ENCODE data around the gene FA2H.
"Not testable (repeated sequence)": the region's sequence is repeated elsewhere in the genome, so short reads cannot be mapped to it uniquely, and the experiment has no call there.

The FA2H gene

GRCh38 chr16:74793571-74793970 is 19.0 kb upstream of the FA2H start:
- WGBS, 2 experiments (ENCODE audit: insufficient coverage in 2 of 2), result 100% methylated on average over 1 of the region's 2 CpGs
- H3K4me3 ChIP-seq (ENCODE audit: extremely low read depth, insufficient read depth, low read length, poor library complexity, severe bottlenecking), result no peak overlapping the region

GRCh38 chr16:74792225-74792624 is 17.6 kb upstream of the FA2H start:
- no peaks in the 10 kb centered on the region for H3K9me3 ChIP-seq (ENCODE audit: control insufficient read depth, low read length)
- no peaks in the 10 kb centered on the region for H3K4me1 ChIP-seq (ENCODE audit: control insufficient read depth, insufficient read depth, low read length, poor library complexity, severe bottlenecking)
- no CpG with 5 or more reads among the region's 1 CpG for WGBS, 2 experiments (ENCODE audit: insufficient coverage in 2 of 2)

More at GRCh38 chr16:74793571-74793970, 19.0 kb upstream of the FA2H start:
- Histone ChIP-seq H3K36me3 (ENCODE audit: control insufficient read depth, insufficient read depth, low read length) (no peaks in the 10 kb centered on the region), H3K27ac (ENCODE audit: low read depth, low read length, severe bottlenecking) (no peak overlapping the region), H3K9me3 (ENCODE audit: control insufficient read depth, low read length) (peaks cover 3% of the 10 kb centered on the region), H3K4me1 (ENCODE audit: control insufficient read depth, insufficient read depth, low read length, poor library complexity, severe bottlenecking) (no peaks in the 10 kb centered on the region)

GRCh38 chr16:74791749-74792148 is 17.1 kb upstream of the FA2H start:
- not testable (repeated sequence) for H3K27ac ChIP-seq (ENCODE audit: low read depth, low read length, severe bottlenecking); H3K4me1 ChIP-seq (ENCODE audit: control insufficient read depth, insufficient read depth, low read length, poor library complexity, severe bottlenecking); H3K4me3 ChIP-seq (ENCODE audit: extremely low read depth, insufficient read depth, low read length, poor library complexity, severe bottlenecking); H3K36me3 ChIP-seq (ENCODE audit: control insufficient read depth, insufficient read depth, low read length); H3K9me3 ChIP-seq (ENCODE audit: control insufficient read depth, low read length)
- 93% methylated on average over 2 of the region's 2 CpGs; no CpG with 5 or more reads in 1 of the 2 experiments for WGBS, 2 experiments (ENCODE audit: insufficient coverage in 2 of 2)

More at GRCh38 chr16:74792225-74792624, 17.6 kb upstream of the FA2H start:
- no peak overlapping the region for H3K27ac ChIP-seq (ENCODE audit: low read depth, low read length, severe bottlenecking)
- no peaks in the 10 kb centered on the region for H3K36me3 ChIP-seq (ENCODE audit: control insufficient read depth, insufficient read depth, low read length)
- no peak overlapping the region for H3K4me3 ChIP-seq (ENCODE audit: extremely low read depth, insufficient read depth, low read length, poor library complexity, severe bottlenecking)

- H3K9me3 ChIP-seq (ENCODE audit: control insufficient read depth, low read length), result no peaks in the 10 kb centered on the region
- WGBS, 2 experiments (ENCODE audit: insufficient coverage in 2 of 2), result 93 to 100% methylated on average over 1 to 4 of the region's 7 CpGs
- no peaks in the 10 kb centered on the region for H3K4me1 ChIP-seq (ENCODE audit: control insufficient read depth, insufficient read depth, low read length, poor library complexity, severe bottlenecking)
- no peak overlapping the region for H3K4me3 ChIP-seq (ENCODE audit: extremely low read depth, insufficient read depth, low read length, poor library complexity, severe bottlenecking)
- H3K27ac ChIP-seq (ENCODE audit: low read depth, low read length, severe bottlenecking), result no peak overlapping the region
- no peaks in the 10 kb centered on the region for H3K36me3 ChIP-seq (ENCODE audit: control insufficient read depth, insufficient read depth, low read length)
These were observed 13.5 kb upstream of the FA2H start for GRCh38 chr16:74788108-74788507.

- no peaks in the 10 kb centered on the region for H3K9me3 ChIP-seq (ENCODE audit: control insufficient read depth, low read length)
- no peak overlapping the region for H3K4me3 ChIP-seq (ENCODE audit: extremely low read depth, insufficient read depth, low read length, poor library complexity, severe bottlenecking)
- H3K27ac ChIP-seq (ENCODE audit: low read depth, low read length, severe bottlenecking), result no peak overlapping the region
- H3K36me3 ChIP-seq (ENCODE audit: control insufficient read depth, insufficient read depth, low read length), result no peaks in the 10 kb centered on the region
- 63 to 76% methylated on average over 3 to 4 of the region's 4 CpGs for WGBS, 2 experiments (ENCODE audit: insufficient coverage in 2 of 2)
- no peaks in the 10 kb centered on the region for H3K4me1 ChIP-seq (ENCODE audit: control insufficient read depth, insufficient read depth, low read length, poor library complexity, severe bottlenecking)
These were observed 10.4 kb upstream of the FA2H start for GRCh38 chr16:74785031-74785430.

- Histone ChIP-seq H3K27ac (ENCODE audit: low read depth, low read length, severe bottlenecking) (no peak overlapping the region), H3K36me3 (ENCODE audit: control insufficient read depth, insufficient read depth, low read length) (no peaks in the 10 kb centered on the region), H3K4me1 (ENCODE audit: control insufficient read depth, insufficient read depth, low read length, poor library complexity, severe bottlenecking) (peaks cover 4% of the 10 kb centered on the region), H3K4me3 (ENCODE audit: extremely low read depth, insufficient read depth, low read length, poor library complexity, severe bottlenecking) (no peak overlapping the region), H3K9me3 (ENCODE audit: control insufficient read depth, low read length) (no peaks in the 10 kb centered on the region)
- WGBS, 2 experiments (ENCODE audit: insufficient coverage in 2 of 2), result 85 to 89% methylated on average over 6 to 8 of the region's 8 CpGs
These were observed 4.0 kb upstream of the FA2H start for GRCh38 chr16:74778646-74779045.

GRCh38 chr16:74776926-74777325 is 2.3 kb upstream of the FA2H start:
- Histone ChIP-seq H3K4me3 (ENCODE audit: extremely low read depth, insufficient read depth, low read length, poor library complexity, severe bottlenecking) (no peak overlapping the region), H3K4me1 (ENCODE audit: control insufficient read depth, insufficient read depth, low read length, poor library complexity, severe bottlenecking) (peaks cover 4% of the 10 kb centered on the region), H3K36me3 (ENCODE audit: control insufficient read depth, insufficient read depth, low read length) (no peaks in the 10 kb centered on the region), H3K27ac (ENCODE audit: low read depth, low read length, severe bottlenecking) (no peak overlapping the region), H3K9me3 (ENCODE audit: control insufficient read depth, low read length) (no peaks in the 10 kb centered on the region)
- WGBS, 2 experiments (ENCODE audit: insufficient coverage in 2 of 2), result 80 to 100% methylated on average over 1 of the region's 2 CpGs

- H3K36me3 ChIP-seq (ENCODE audit: control insufficient read depth, insufficient read depth, low read length), result no peaks in the 10 kb centered on the region
- H3K4me3 ChIP-seq (ENCODE audit: extremely low read depth, insufficient read depth, low read length, poor library complexity, severe bottlenecking), result no peak overlapping the region
- peaks cover 4% of the 10 kb centered on the region for H3K4me1 ChIP-seq (ENCODE audit: control insufficient read depth, insufficient read depth, low read length, poor library complexity, severe bottlenecking)
- no peaks in the 10 kb centered on the region for H3K9me3 ChIP-seq (ENCODE audit: control insufficient read depth, low read length)
- no peak overlapping the region for H3K27ac ChIP-seq (ENCODE audit: low read depth, low read length, severe bottlenecking)
- WGBS, 2 experiments (ENCODE audit: insufficient coverage in 2 of 2), result 100% methylated on average over 1 of the region's 5 CpGs; no CpG with 5 or more reads in 1 of the 2 experiments
These were observed 635 bp upstream of the FA2H start for GRCh38 chr16:74775255-74775654.

- WGBS, 2 experiments (ENCODE audit: insufficient coverage in 2 of 2), result 52 to 55% methylated on average over 11 to 12 of the region's 14 CpGs
- no peaks in the 10 kb centered on the region for H3K9me3 ChIP-seq (ENCODE audit: control insufficient read depth, low read length)
- peak overlapping the region; percentile 34 for H3K4me3 ChIP-seq (ENCODE audit: extremely low read depth, insufficient read depth, low read length, poor library complexity, severe bottlenecking)
- peaks cover 4% of the 10 kb centered on the region for H3K4me1 ChIP-seq (ENCODE audit: control insufficient read depth, insufficient read depth, low read length, poor library complexity, severe bottlenecking)
- H3K36me3 ChIP-seq (ENCODE audit: control insufficient read depth, insufficient read depth, low read length), result no peaks in the 10 kb centered on the region
- H3K27ac ChIP-seq (ENCODE audit: low read depth, low read length, severe bottlenecking), result no peak overlapping the region
These were observed 986 bp downstream of the FA2H start for GRCh38 chr16:74773446-74774222.

- H3K9me3 ChIP-seq (ENCODE audit: control insufficient read depth, low read length), result no peaks in the 10 kb centered on the region
These were observed 2.8 kb downstream of the FA2H start for GRCh38 chr16:74771656-74772315.

More at GRCh38 chr16:74771656-74772315, 2.8 kb downstream of the FA2H start:
- no peak overlapping the region for H3K4me3 ChIP-seq (ENCODE audit: extremely low read depth, insufficient read depth, low read length, poor library complexity, severe bottlenecking)
- H3K36me3 ChIP-seq (ENCODE audit: control insufficient read depth, insufficient read depth, low read length), result no peaks in the 10 kb centered on the region
- H3K4me1 ChIP-seq (ENCODE audit: control insufficient read depth, insufficient read depth, low read length, poor library complexity, severe bottlenecking), result peaks cover 4% of the 10 kb centered on the region
- H3K27ac ChIP-seq (ENCODE audit: low read depth, low read length, severe bottlenecking), result no peak overlapping the region
- 82 to 84% methylated on average over 11 of the region's 11 CpGs for whole genome bisulfite sequencing, 2 experiments (ENCODE audit: insufficient coverage in 2 of 2)

Measured in mesodermal cell (in vitro differentiated cells).